Hematopoietic multipotent progenitor cell treated with erythropoietin and hydrocortisone succinate and interleukin-3 and kit ligand, for 6 days (in vitro differentiated cells): ENCODE data around the gene NCK2.
A peak's percentile ranks its signal among the peaks of the same experiment; 100 is the strongest.

Experiments used
- DNase-seq: peaks from one replicate; pipeline ENCODE4 v3.0.0-alpha.2; 2015

The NCK2 gene

GRCh38 chr2:105779394-105779793 lies 34.7 kb downstream of the NCK2 start:
- DNase-seq: no peak

GRCh38 chr2:105780606-105781005 lies 35.9 kb downstream of the NCK2 start:
- no peak for DNase-seq

- no peak for DNase-seq
Measured at GRCh38 chr2:105781274-105781978, 36.7 kb downstream of the NCK2 start.

- DNase-seq: peak; percentile 47
Measured at GRCh38 chr2:105782123-105782522, 37.4 kb downstream of the NCK2 start.

- no peak for DNase-seq
Measured at GRCh38 chr2:105782646-105783045, 37.9 kb downstream of the NCK2 start.

DNA sequence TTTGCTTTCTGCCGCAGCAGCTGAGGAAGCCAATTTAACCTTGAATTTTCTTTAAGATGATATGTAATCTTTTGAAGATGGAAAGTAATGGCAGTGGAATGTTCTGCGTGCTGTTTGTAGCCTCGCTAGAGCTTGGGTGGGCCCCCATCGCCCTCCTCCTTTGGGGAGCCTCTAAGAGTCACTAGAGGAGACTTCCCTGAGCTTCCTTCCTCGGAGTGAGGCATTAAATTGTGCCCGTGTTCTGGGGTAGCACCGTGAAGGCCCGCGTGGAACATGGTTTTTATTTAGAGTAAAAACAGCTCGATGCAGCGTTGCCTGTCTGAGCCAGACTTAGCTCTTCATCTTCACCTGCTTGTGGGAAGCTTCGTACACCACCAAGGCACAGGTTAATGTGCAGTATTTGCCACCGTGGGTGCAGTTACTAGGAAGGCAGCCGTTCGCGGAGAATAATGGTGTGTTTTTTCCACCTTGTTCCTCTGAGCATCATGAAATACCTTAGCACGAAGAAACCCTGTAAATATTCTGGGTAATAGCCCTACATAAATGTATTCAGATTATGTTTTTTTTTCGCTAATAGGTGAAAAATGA lies 38.5 kb downstream of the NCK2 start:
- no peak for DNase-seq

- no peak for DNase-seq
Measured at GRCh38 chr2:105783972-105784371, 39.3 kb downstream of the NCK2 start.

- DNase-seq: no peak
Measured at GRCh38 chr2:105784589-105784988, 39.9 kb downstream of the NCK2 start.

- no peak for DNase-seq
Measured at GRCh38 chr2:105785095-105785847, 40.6 kb downstream of the NCK2 start.

DNA sequence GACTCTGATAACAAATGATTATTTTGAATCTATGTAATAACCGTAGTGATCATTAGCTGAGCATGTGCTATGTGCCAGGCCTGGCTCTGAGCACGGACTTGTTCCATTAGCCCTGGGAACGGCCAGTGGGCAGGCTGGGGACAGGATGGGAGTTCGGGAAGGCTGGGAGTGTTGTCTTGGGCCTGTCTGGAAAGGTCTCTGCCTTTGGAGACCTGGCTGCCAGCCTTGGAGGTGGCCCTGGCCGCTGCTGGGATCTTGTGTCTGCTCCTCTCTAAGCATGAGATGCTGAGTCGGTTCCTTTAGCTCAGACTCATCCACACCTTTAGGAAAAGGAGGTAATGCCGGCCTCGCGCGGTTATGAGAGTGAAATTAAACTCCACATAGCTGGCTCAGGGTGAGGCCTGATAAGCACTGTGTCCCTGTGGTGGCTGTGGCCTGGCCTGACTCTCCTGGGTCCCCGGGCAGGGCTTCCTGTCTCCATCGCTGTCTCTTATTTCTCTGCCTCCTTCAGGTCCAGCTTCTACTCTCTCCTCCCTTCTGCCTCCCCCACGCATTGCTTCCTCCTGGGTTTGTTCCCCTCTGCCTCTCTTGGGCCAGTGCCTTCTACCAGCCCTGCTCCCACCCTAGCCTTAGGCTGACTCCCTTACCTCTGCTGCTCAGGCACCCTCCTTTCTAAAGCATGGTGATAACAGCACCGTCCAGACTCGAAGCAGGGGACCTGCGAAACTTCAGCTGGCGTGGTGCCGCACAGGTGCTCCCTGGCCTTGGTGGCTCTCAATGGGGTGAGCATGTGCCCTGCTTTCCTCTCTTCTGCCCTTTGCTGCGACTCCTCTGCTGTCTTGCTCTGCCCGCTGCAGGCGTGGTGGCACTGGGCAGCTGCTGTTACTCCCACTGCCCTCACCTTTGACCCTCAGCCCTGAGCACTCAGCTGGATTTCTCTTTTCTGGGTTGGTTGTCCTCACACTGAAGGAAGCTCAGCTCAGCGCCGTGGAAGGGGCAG lies 41.8 kb downstream of the NCK2 start:
- peak; percentile 77 for DNase-seq

- DNase-seq: peak; percentile 38
Measured at GRCh38 chr2:105787376-105788318, 42.9 kb downstream of the NCK2 start.

- no peak for DNase-seq
Measured at GRCh38 chr2:105788670-105789290, 44.1 kb downstream of the NCK2 start.

DNA sequence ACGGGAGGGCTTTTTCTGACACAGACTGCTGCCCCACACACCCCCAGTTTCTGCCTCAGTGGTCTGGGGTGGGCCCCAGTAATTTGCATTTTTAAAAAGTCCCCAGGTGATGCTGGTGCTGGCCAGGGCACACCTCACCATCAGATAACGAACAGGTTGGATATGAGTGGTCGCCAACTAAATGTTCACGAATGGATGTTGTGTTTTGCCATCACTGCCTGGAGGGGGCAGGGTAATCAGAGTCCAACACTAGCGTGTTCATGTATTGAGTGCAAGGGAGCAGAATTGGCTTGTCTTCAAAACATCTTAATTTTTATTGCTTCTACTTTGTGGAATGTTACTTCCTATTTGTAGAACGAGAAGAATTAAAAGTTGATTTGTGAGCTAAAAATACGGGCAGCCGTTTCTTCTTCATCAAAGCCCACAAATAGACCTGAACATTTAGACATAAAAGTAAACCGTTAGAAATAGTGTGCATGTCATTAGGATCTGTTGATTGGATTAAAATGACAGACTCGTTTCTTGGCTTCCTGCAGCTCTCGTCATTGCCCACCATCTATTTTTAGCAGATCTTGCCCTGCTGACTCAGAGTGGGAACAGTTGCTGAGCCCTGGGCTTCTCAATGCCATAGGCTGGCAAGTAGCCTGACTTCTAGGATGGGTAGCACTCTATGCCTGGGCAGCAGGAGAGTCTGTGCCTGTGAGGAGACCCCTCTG lies 45.2 kb downstream of the NCK2 start:
- peak; percentile 80 for DNase-seq

GRCh38 chr2:105790461-105791149 lies 45.9 kb downstream of the NCK2 start:
- peak; percentile 77 for DNase-seq

DNA sequence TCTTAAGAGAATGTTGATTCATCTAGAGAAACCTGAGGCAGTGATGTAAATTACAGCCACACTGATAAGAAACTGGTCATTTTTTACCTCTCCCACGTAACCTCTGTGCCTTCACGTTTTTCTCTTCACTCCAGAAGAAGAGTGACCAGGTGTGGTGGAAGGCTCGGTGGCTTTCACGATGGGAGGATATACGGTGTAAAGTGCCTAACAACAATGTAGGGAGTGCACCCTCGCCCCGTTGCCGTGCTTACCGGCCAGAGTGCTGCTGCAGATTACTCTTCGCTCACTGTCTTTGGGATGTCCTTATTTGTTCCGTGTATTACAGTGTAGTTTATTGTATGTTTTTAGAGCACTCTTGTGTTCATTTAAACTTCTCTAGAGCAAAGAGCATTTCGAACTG lies 46.5 kb downstream of the NCK2 start:
- no peak for DNase-seq

DNA sequence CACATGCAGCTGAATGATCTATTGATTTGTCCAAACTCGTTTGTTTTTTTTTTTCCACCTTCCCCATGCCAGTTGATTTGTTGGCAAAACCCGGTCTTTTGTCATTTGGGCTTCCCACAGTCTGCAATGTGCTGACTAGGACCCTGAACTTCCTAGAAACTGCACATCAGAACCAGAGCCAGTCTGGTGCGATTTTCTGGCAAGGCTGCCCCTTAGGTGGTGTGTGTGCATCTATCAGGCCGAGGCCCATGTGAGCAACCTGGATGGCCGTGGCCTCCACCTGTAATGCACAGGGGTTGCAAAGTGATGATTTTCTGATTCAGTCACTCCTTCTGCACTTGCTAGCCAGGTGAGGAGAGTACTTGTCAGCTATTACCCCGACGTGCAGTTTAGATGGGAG lies 47.8 kb downstream of the NCK2 start:
- no peak for DNase-seq

DNA sequence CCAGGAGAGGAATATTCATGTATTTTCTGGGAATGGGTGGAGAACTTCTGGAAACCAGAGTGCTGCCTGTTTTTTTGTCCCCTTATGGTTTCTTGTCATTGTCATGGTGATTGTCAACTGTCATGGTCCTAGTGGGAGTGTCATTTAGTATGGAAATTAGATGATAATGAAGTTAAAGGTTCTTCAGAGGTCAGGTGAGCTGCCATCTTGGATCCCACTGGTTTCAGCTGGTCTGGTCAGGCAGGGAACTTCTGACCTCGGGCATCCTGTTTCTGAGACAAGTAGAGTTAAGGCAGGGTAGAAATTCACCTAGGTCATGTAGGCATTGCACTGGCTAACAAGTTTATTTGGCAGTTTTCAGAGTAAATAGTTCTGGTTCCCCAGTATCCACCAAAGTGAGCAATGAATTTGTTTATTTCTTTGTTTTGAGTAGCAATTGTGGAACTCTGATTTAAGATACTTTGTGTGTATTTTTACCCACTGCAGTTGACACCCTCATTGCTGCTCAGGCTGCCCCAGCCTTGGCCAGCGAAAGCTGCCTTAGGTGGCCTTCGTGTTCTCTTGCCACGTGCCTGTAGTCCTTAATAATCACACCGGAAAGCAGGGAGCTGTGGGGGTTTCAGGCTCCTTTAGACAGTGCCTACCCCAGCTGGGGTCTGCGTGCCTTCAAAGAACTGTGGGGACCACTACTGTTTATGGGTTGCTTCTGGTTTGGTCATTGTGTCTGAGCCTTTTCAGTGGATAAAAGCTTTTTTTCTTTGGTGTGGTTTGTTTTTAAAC lies 48.7 kb downstream of the NCK2 start:
- DNase-seq: no peak

DNA sequence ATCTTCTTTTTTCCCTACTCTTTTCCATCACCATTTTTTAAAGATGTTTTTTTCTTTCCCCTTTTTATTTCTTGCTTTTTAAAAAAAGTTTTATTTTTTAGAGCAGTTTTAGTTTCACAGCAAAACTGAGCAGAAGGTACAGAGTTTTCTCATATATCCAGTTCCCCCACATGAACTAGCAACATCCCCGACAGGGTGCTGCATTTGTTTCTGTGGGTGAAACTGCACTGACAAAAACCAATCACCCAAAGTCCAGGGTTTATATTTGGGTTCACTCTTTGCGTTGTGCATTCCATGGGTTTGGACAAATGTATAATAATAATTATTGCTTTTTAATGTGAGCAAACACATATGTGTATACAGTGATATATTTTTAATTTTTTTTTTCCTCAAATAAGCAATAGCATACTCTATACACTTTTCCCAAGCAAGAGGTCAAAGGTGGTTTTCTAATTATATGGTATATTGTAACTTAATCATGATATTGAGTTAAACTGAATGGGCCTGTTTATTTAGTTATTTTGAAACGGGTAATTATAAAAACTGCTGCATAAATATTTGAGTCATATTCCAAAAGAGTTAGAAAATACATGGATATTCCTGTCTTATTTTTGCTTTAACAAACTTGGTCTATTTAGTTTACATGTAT lies 50.3 kb downstream of the NCK2 start:
- no peak for DNase-seq

- peak; percentile 39 for DNase-seq
Measured at GRCh38 chr2:105795575-105795934, 50.8 kb downstream of the NCK2 start.
